Thoracic aorta (tissue), 2 donors: ENCODE measurements around the gene MAPK4. TPM values are rescaled to one million over a fixed set of nuclear protein-coding genes. Genes with fewer than 3 reads are reported as not detected.

Experiments used
- ATAC-seq: fragments of 150-250 bp; one replicate; pipeline ENCODE4 v1.8.0; 2017; ENCODE audit warnings: low read depth; ENCODE audit not compliant: insufficient number of reproducible peaks, low FRiP score
- DNase-seq: peaks from one replicate; pipeline ENCODE4 v3.0.0-alpha.2; 2020; ENCODE audit warnings: low spot score
- H3K27ac ChIP-seq, 2 donors: fragments of 200-600 bp; sonication (generic); 1 replicate in 1 of 2; 2 replicates in 1 of 2; pipeline ENCODE4 v1.5.1; 2016; ENCODE audit warnings: mild to moderate bottlenecking in 2 of 2, moderate library complexity in 2 of 2
- H3K27me3 ChIP-seq: fragments of 200-600 bp; sonication (generic); replicated peaks from 2 replicates; pipeline ENCODE4 v1.6.0; 2016; ENCODE audit warnings: mild to moderate bottlenecking; ENCODE audit not compliant: insufficient read depth
- H3K36me3 ChIP-seq: fragments of 200-600 bp; sonication (generic); one replicate; pipeline ENCODE4 v1.5.1; 2016
- H3K4me1 ChIP-seq, 2 donors: fragments of 200-600 bp; sonication (generic); 1 replicate in 1 of 2; 2 replicates in 1 of 2; pipeline versions ENCODE4 v1.5.1 to v1.6.0; 2016; ENCODE audit warnings: low read depth in 2 of 2, mild to moderate bottlenecking in 1 of 2; ENCODE audit not compliant: control insufficient read depth in 1 of 2
- H3K4me3 ChIP-seq: fragments of 200-600 bp; sonication (generic); 2 replicates; pipeline ENCODE4 v1.5.1; 2016; ENCODE audit warnings: mild to moderate bottlenecking
- H3K9me3 ChIP-seq: fragments of 200-600 bp; sonication (generic); 2 replicates; pipeline ENCODE4 v1.5.1; 2016
- CTCF ChIP-seq: fragments of 200-600 bp; sonication (generic); IDR thresholded peaks from one replicate; pipeline ENCODE4 v1.5.1; 2019; ENCODE audit warnings: antibody characterized with exemption
- total RNA-seq, 2 donors: library from RNA; depleted of rRNA; stranded (reverse); fragments of >200 nt; gene quantifications; one replicate each; pipeline versions ENCODE4 v1.1.0 to v1.2.3, GENCODE V29; 2016

Gene MAPK4
- total RNA-seq, 2 donors from 2014 or later: 1.5 to 4.0 TPM

DNA sequence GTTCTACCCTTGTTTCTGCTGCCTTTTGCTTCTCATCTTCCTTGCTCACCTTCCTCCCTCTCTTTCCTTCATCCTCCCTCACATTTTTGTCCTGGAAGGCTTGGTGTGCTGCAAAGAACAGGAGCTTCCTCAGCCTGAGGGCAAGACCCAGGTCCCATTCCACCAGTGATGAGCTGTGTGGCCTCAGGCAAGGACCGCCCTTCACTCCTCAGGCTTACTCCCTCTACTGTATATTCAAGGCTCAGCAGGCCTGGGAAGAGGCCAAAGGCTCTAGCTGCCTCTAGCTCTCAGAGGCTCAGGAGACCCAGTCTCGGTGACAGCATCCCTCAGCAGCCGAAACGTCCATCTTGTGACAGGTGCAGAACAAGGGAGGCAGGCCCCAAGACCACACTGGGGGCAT is 162.4 kb downstream of the MAPK4 start:
- no peak for TF ChIP-seq CTCF
- Histone ChIP-seq H3K4me1 (peaks cover 0 to 8% of the 10 kb centered on the region in 2 donors), H3K27me3 (no peaks in the 10 kb centered on the region), H3K27ac (no peak overlapping the region), H3K9me3 (no peaks in the 10 kb centered on the region), H3K4me3 (no peak overlapping the region), H3K36me3 (no peaks in the 10 kb centered on the region)
- ATAC-seq (no peak), DNase-seq (no peak)

- TF ChIP-seq CTCF: no peak
- Histone ChIP-seq H3K9me3 (no peaks in the 10 kb centered on the region), H3K4me1 (peaks cover 0 to 8% of the 10 kb centered on the region in 2 donors), H3K27ac (no peak overlapping the region), H3K36me3 (no peaks in the 10 kb centered on the region), H3K27me3 (no peaks in the 10 kb centered on the region), H3K4me3 (no peak overlapping the region)
- DNase-seq: no peak
- ATAC-seq: no peak
These were observed 164.9 kb downstream of the MAPK4 start for GRCh38 chr18:50724751-50725151.

- Histone ChIP-seq H3K27ac (no peak overlapping the region), H3K4me1 (peaks cover 0 to 8% of the 10 kb centered on the region in 2 donors), H3K4me3 (no peak overlapping the region), H3K9me3 (no peaks in the 10 kb centered on the region), H3K36me3 (no peaks in the 10 kb centered on the region), H3K27me3 (no peaks in the 10 kb centered on the region)
- no peak for TF ChIP-seq CTCF
- DNase-seq: no peak
- ATAC-seq: no peak
These were observed 167.2 kb downstream of the MAPK4 start for GRCh38 chr18:50726960-50727589.

DNA sequence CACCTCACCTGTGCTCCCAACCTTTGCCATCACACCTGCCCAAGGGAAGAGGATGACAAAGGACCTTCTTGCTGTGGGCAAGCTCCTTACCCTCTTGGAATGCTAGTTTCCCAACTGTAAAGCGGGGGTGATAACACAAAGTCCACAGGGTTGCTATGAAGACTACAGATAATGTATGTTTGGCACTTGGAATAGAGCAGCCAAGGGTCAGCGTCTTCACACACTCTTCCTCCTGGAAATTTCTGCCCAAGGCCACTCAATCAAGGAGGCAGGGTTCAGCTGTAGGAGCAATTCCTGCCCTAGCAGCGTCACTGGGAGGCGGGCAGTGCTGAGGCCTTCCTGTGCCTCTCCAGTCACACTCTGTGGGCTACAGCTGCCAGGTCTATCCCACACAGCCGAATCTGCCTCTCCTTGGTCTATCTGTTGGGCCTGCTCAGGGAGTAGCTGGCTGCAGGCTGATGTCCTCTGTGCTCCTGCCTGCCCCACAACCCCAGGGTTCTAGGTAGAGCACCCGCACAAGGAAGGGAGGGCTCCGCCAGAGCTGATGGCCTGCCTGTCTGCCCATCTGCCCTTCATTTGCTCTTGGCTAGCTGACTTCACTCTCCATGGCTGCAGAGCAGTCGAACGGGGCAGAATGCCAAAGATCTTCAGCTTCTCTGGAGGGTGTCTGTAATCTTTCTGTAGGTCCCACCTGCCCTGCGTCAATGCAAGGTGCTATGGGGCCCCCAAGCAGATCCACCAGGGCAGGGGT is 168.0 kb downstream of the MAPK4 start:
- no peak for DNase-seq
- Histone ChIP-seq H3K27me3 (no peaks in the 10 kb centered on the region), H3K9me3 (no peaks in the 10 kb centered on the region), H3K27ac (no peak overlapping the region), H3K4me1 (peaks cover 0 to 8% of the 10 kb centered on the region in 2 donors), H3K4me3 (no peak overlapping the region), H3K36me3 (no peaks in the 10 kb centered on the region)
- no peak for ATAC-seq
- TF ChIP-seq CTCF: no peak

DNA sequence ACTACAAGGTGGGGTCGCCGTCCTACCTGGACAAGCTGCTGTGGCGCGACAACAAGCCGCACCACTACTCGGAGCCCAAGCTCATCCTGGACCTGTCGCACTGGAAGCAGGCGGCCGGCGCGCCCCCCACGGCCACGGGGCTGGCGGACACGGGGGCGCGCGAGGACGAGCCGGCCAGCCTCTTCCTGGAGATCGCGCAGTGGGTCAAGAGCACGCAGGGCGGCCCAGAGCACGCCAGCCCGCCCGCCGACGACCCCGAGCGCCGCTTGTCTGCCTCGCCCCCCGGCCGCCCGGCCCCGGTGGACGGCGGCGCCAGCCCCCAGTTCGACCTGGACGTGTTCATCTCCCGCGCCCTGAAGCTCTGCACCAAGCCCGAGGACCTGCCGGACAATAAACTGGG is 169.5 kb downstream of the MAPK4 start:
- Histone ChIP-seq H3K9me3 (no peaks in the 10 kb centered on the region), H3K27me3 (no peaks in the 10 kb centered on the region), H3K27ac (no peak overlapping the region), H3K4me1 (peaks cover 0 to 4% of the 10 kb centered on the region in 2 donors), H3K36me3 (no peaks in the 10 kb centered on the region), H3K4me3 (no peak overlapping the region)
- ATAC-seq (no peak), DNase-seq (no peak)
- TF ChIP-seq CTCF: no peak
